ENCODE data around the gene SPECC1.
"Not testable (repeated sequence)": the region's sequence is repeated elsewhere in the genome, so short reads cannot be mapped to it uniquely, and the experiment has no call there.

SPECC1 gene

GRCh38 chr17:20239776-20240175 lies 230.6 kb downstream of the SPECC1 start:
- DNase-seq (ENCODE audit: low read depth), result not testable (repeated sequence)

- DNase-seq (ENCODE audit: low read depth), result no peak
Observed at GRCh38 chr17:20241855-20242254, 232.7 kb downstream of the SPECC1 start.

- DNase-seq (ENCODE audit: low read depth), result no peak
Observed at GRCh38 chr17:20242271-20242670, 233.1 kb downstream of the SPECC1 start.

- no peak for DNase-seq (ENCODE audit: low read depth)
Observed at GRCh38 chr17:20243524-20243923, 234.4 kb downstream of the SPECC1 start.

- DNase-seq (ENCODE audit: low read depth), result no peak
Observed at GRCh38 chr17:20244671-20245070, 235.5 kb downstream of the SPECC1 start.

- DNase-seq (ENCODE audit: low read depth), result no peak
Observed at GRCh38 chr17:20246692-20247091, 237.5 kb downstream of the SPECC1 start.

- no peak for DNase-seq (ENCODE audit: low read depth)
Observed at GRCh38 chr17:20253323-20253722, 244.2 kb downstream of the SPECC1 start.

- DNase-seq (ENCODE audit: low read depth), result no peak
Observed at GRCh38 chr17:20254541-20254940, 245.4 kb downstream of the SPECC1 start.

GRCh38 chr17:20256144-20256543 lies 247.0 kb downstream of the SPECC1 start:
- no peak for DNase-seq (ENCODE audit: low read depth)

GRCh38 chr17:20257008-20257407 lies 247.8 kb downstream of the SPECC1 start:
- no peak for DNase-seq (ENCODE audit: low read depth)

GRCh38 chr17:20257798-20258197 lies 248.6 kb downstream of the SPECC1 start:
- DNase-seq (ENCODE audit: low read depth), result no peak

- DNase-seq (ENCODE audit: low read depth), result no peak
Observed at GRCh38 chr17:20259668-20260067, 250.5 kb downstream of the SPECC1 start.

- DNase-seq (ENCODE audit: low read depth), result no peak
Observed at GRCh38 chr17:20260268-20260667, 251.1 kb downstream of the SPECC1 start.

GRCh38 chr17:20262226-20263114 lies 253.3 kb downstream of the SPECC1 start:
- DNase-seq (ENCODE audit: low read depth), result no peak

GRCh38 chr17:20263115-20263433 lies 253.9 kb downstream of the SPECC1 start:
- not testable (repeated sequence) for DNase-seq (ENCODE audit: low read depth)

GRCh38 chr17:20263595-20263994 lies 254.4 kb downstream of the SPECC1 start:
- no peak for DNase-seq (ENCODE audit: low read depth)

GRCh38 chr17:20264996-20265395 lies 255.8 kb downstream of the SPECC1 start:
- no peak for DNase-seq (ENCODE audit: low read depth)

- DNase-seq (ENCODE audit: low read depth), result no peak
Observed at GRCh38 chr17:20266806-20267458, 257.8 kb downstream of the SPECC1 start.

GRCh38 chr17:20267459-20267842 lies 258.3 kb downstream of the SPECC1 start:
- no peak for DNase-seq (ENCODE audit: low read depth)

- no peak for DNase-seq (ENCODE audit: low read depth)
Observed at GRCh38 chr17:20270369-20270768, 261.2 kb downstream of the SPECC1 start.

- DNase-seq (ENCODE audit: low read depth), result no peak
Observed at GRCh38 chr17:20271011-20271610, 262.0 kb downstream of the SPECC1 start.

- no peak for DNase-seq (ENCODE audit: low read depth)
Observed at GRCh38 chr17:20273741-20274500, 264.8 kb downstream of the SPECC1 start.

Data from CMK (cell line).